ENCODE results near the gene GRSF1. TPM values are rescaled to one million over a fixed set of nuclear protein-coding genes. Genes with fewer than 3 reads are reported as not detected.

GRSF1 gene
- total RNA-seq, 1 experiment from 2014 or later: 108 TPM

- Histone ChIP-seq H3K4ac (ENCODE audit: low read depth, low read length) (no peak overlapping the region), H2AK5ac (ENCODE audit: insufficient read length, low read length) (no peak overlapping the region), H3K4me2 (ENCODE audit: insufficient read depth, insufficient read length, low read length) (no peak overlapping the region), H2AFZ (ENCODE audit: low read length) (no peak overlapping the region), H2BK5ac (ENCODE audit: insufficient read length, low read length) (no peak overlapping the region), H2BK15ac (ENCODE audit: low read depth, low read length) (no peak overlapping the region), H3K79me1 (ENCODE audit: insufficient read depth, low read depth, low read length, poor library complexity, severe bottlenecking) (no peaks in the 10 kb centered on the region), H3K27ac (ENCODE audit: insufficient read length, low read depth, low read length) (no peak overlapping the region), H4K5ac (ENCODE audit: insufficient read length, low read depth, low read length) (no peak overlapping the region), H3K79me2 (ENCODE audit: insufficient read depth, low read length) (no peaks in the 10 kb centered on the region; the same call in 1 of the 2 replicates), H3K9me3 (ENCODE audit: control insufficient read depth, low read depth, low read length) (no peaks in the 10 kb centered on the region), H3K56ac (ENCODE audit: insufficient read length, low read depth, low read length) (no peak overlapping the region), H3K14ac (ENCODE audit: insufficient read depth, low read length) (no peak overlapping the region), H3K27me3 (ENCODE audit: insufficient read depth, low read length) (no peaks in the 10 kb centered on the region; the same call in 1 of the 2 replicates), H2BK120ac (ENCODE audit: low read depth, low read length, poor library complexity, severe bottlenecking) (no peak overlapping the region), H3K9ac (ENCODE audit: extremely low read depth, insufficient read length, low read length) (no peak overlapping the region), H4K8ac (replicated peaks; ENCODE audit: insufficient read length, low read depth, low read length) (no peak overlapping the region), H3K23ac (ENCODE audit: insufficient read length, low read depth, low read length) (no peak overlapping the region), H3T11ph (ENCODE audit: low read length) (no peak overlapping the region), H2BK12ac (ENCODE audit: insufficient read length, low read depth, low read length) (no peak overlapping the region), H3K18ac (ENCODE audit: insufficient read length, low read depth, low read length) (no peak overlapping the region), H4K91ac (ENCODE audit: insufficient read length, low read depth, low read length) (no peak overlapping the region), H3K23me2 (ENCODE audit: insufficient read length, low read depth, low read length, poor library complexity, severe bottlenecking) (no peaks in the 10 kb centered on the region), H2BK20ac (ENCODE audit: low read depth, low read length, poor library complexity, severe bottlenecking) (no peak overlapping the region), H4K20me1 (ENCODE audit: control insufficient read depth, insufficient read depth, insufficient read length) (no peaks in the 10 kb centered on the region), H3K4me1 (ENCODE audit: insufficient read depth, low read length) (no peaks in the 10 kb centered on the region; the same call in 1 of the 2 replicates)
- TF ChIP-seq CTCF (conservative IDR thresholded peaks at IDR 0.05): no peak
- peaks cover 13 to 17% of the 10 kb centered on the region in 2 experiments for H3K4me1 Mint-ChIP-seq
- no peaks in the 10 kb centered on the region for H3K9me3 Mint-ChIP-seq
- no peak overlapping the region for H3K4me3 Mint-ChIP-seq
- no CpG with 5 or more reads among the region's 6 CpGs for WGBS (ENCODE audit: extremely low coverage, insufficient read length, low lambda C conversion rate)
- H3K27me3 Mint-ChIP-seq (ENCODE audit: low read depth): no peaks in the 10 kb centered on the region
- peak overlapping the region in 1 of 3 experiments; percentile 50; a peak in 3 of 7 replicates for H3K27ac Mint-ChIP-seq
- no peaks in the 10 kb centered on the region for H3K36me3 Mint-ChIP-seq (ENCODE audit: insufficient read depth in 1 of 3, low read depth in 3 of 3)
- no peak for DNase-seq
These were observed 23.6 kb upstream of the GRSF1 start for GRCh38 chr4:70863099-70863790.
